Thymus (tissue), 11 donors: Measurements from ENCODE around the gene LAMC2. TPM values are rescaled to one million over a fixed set of nuclear protein-coding genes. Genes with fewer than 3 reads are reported as not detected.

Source experiments
- DNase-seq, 9 donors: peaks; one replicate each; pipeline ENCODE4 v3.0.0-alpha.2; 2013; ENCODE audit warnings: low spot score in 9 of 9, low read depth in 6 of 9, missing footprints in 1 of 9
- H3K27ac ChIP-seq, 2 donors: one replicate each; pipeline ENCODE4 v1.5.1; 2013; ENCODE audit warnings: control low read depth in 1 of 2, low read depth in 1 of 2, low read length in 1 of 2, mild to moderate bottlenecking in 1 of 2, moderate library complexity in 1 of 2
- H3K27me3 ChIP-seq, 2 donors: one replicate each; pipeline ENCODE4 v1.5.1; 2013; ENCODE audit warnings: low read length in 1 of 2; ENCODE audit not compliant: control insufficient read depth in 2 of 2, insufficient read depth in 1 of 2
- H3K36me3 ChIP-seq, 2 donors: one replicate each; pipeline ENCODE4 v1.5.1; 2013; ENCODE audit warnings: low read length in 1 of 2, mild to moderate bottlenecking in 1 of 2, moderate library complexity in 1 of 2; ENCODE audit not compliant: control insufficient read depth in 2 of 2, insufficient read depth in 2 of 2
- H3K4me1 ChIP-seq, 2 donors: one replicate each; pipeline ENCODE4 v1.5.1; 2013; ENCODE audit warnings: low read length in 2 of 2; ENCODE audit not compliant: control insufficient read depth in 2 of 2, insufficient read depth in 2 of 2
- H3K4me3 ChIP-seq, 2 donors: one replicate each; pipeline ENCODE4 v1.5.1; 2013; ENCODE audit warnings: low read length in 2 of 2, control low read depth in 1 of 2, mild to moderate bottlenecking in 1 of 2
- H3K9me3 ChIP-seq, 2 donors: one replicate each; pipeline ENCODE4 v1.5.1; 2013; ENCODE audit warnings: low read length in 1 of 2, mild to moderate bottlenecking in 1 of 2; ENCODE audit not compliant: control insufficient read depth in 2 of 2, insufficient read depth in 1 of 2
- WGBS: extraction: QIAGEN DNeasy Blood & Tissue Kit; methylation state at CpG from one replicate; pipeline ENCODE4 v1.1.7; 2013; 5-methylcytosine and 5-hydroxymethylcytosine counted together
- polyA plus RNA-seq: library from polyadenylated mRNA; stranded (reverse); fragments of 200-250 nt; gene quantifications from one replicate; pipeline ENCODE4 v1.2.3, GENCODE V29; 2013
- total RNA-seq: library from RNA; stranded (reverse); fragments of 120-200 nt; gene quantifications from one replicate; pipeline ENCODE4 v1.2.4, GENCODE V29; 2013
- donor health status: healthy.

The LAMC2 gene
- total and polyA plus RNA-seq, 2 donors, result 8.2 to 10.4 TPM

GRCh38 chr1:183278739-183279591 is 92.9 kb downstream of the LAMC2 start:
- 95% methylated on average over 12 of the region's 12 CpGs for WGBS
- DNase-seq, result no peak
- no peak overlapping the region for H3K27ac ChIP-seq
- H3K36me3 ChIP-seq, result no peaks in the 10 kb centered on the region
- H3K27me3 ChIP-seq, result peaks cover 0 to 2% of the 10 kb centered on the region in 2 donors
- H3K9me3 ChIP-seq, result no peaks in the 10 kb centered on the region
- H3K4me3 ChIP-seq, result no peak overlapping the region
- peaks cover 0 to 11% of the 10 kb centered on the region in 2 donors for H3K4me1 ChIP-seq

- 97% methylated on average over 6 of the region's 6 CpGs for WGBS
- Histone ChIP-seq H3K27me3 (peaks cover 0 to 2% of the 10 kb centered on the region in 2 donors), H3K36me3 (no peaks in the 10 kb centered on the region), H3K4me1 (peaks cover 0 to 15% of the 10 kb centered on the region in 2 donors), H3K27ac (no peak overlapping the region), H3K4me3 (no peak overlapping the region), H3K9me3 (no peaks in the 10 kb centered on the region)
- DNase-seq, result no peak
These were observed 93.8 kb downstream of the LAMC2 start for GRCh38 chr1:183279835-183280234.

- no peak for DNase-seq
These were observed 95.0 kb downstream of the LAMC2 start for GRCh38 chr1:183281039-183281438.

GRCh38 chr1:183281553-183282091 is 95.6 kb downstream of the LAMC2 start:
- no peaks in the 10 kb centered on the region for H3K9me3 ChIP-seq
- WGBS, result 66% methylated on average over 12 of the region's 12 CpGs
- H3K27ac ChIP-seq, result peak overlapping the region in 1 of 2 donors; percentile 48
- peaks cover 0 to 2% of the 10 kb centered on the region in 2 donors for H3K27me3 ChIP-seq
- H3K4me1 ChIP-seq, result peaks cover 0 to 15% of the 10 kb centered on the region in 2 donors
- no peaks in the 10 kb centered on the region for H3K36me3 ChIP-seq
- DNase-seq, result peak; percentile 35 to 79 (median 54)
- H3K4me3 ChIP-seq, result no peak overlapping the region

More at GRCh38 chr1:183281039-183281438, 95.0 kb downstream of the LAMC2 start:
- H3K27me3 ChIP-seq, result peaks cover 0 to 2% of the 10 kb centered on the region in 2 donors
- peaks cover 0 to 15% of the 10 kb centered on the region in 2 donors for H3K4me1 ChIP-seq
- H3K4me3 ChIP-seq, result no peak overlapping the region
- WGBS, result 98% methylated on average over 2 of the region's 2 CpGs
- no peaks in the 10 kb centered on the region for H3K36me3 ChIP-seq
- H3K27ac ChIP-seq, result no peak overlapping the region
- H3K9me3 ChIP-seq, result no peaks in the 10 kb centered on the region

- H3K4me1 ChIP-seq, result peaks cover 0 to 15% of the 10 kb centered on the region in 2 donors
- H3K9me3 ChIP-seq, result no peaks in the 10 kb centered on the region
- H3K27ac ChIP-seq, result peak overlapping the region in 1 of 2 donors; percentile 25
- no peaks in the 10 kb centered on the region for H3K36me3 ChIP-seq
- 94% methylated on average over 9 of the region's 9 CpGs for WGBS
- DNase-seq, result no peak
- H3K27me3 ChIP-seq, result peaks cover 0 to 2% of the 10 kb centered on the region in 2 donors
- H3K4me3 ChIP-seq, result no peak overlapping the region
These were observed 96.2 kb downstream of the LAMC2 start for GRCh38 chr1:183282101-183282855.

GRCh38 chr1:183283286-183283685 is 97.2 kb downstream of the LAMC2 start:
- no peaks in the 10 kb centered on the region for H3K36me3 ChIP-seq
- no peak overlapping the region for H3K4me3 ChIP-seq
- no peak for DNase-seq
- H3K27me3 ChIP-seq, result peaks cover 0 to 2% of the 10 kb centered on the region in 2 donors
- 90% methylated on average over 5 of the region's 5 CpGs for WGBS
- peaks cover 0 to 15% of the 10 kb centered on the region in 2 donors for H3K4me1 ChIP-seq
- no peaks in the 10 kb centered on the region for H3K9me3 ChIP-seq
- peak overlapping the region; percentile 8 to 17 for H3K27ac ChIP-seq

GRCh38 chr1:183284086-183284485 is 98.0 kb downstream of the LAMC2 start:
- H3K36me3 ChIP-seq, result no peaks in the 10 kb centered on the region
- peaks cover 0 to 15% of the 10 kb centered on the region in 2 donors for H3K4me1 ChIP-seq
- DNase-seq, result no peak
- H3K27ac ChIP-seq, result peak overlapping the region in 1 of 2 donors; percentile 12
- H3K27me3 ChIP-seq, result peaks cover 0 to 2% of the 10 kb centered on the region in 2 donors
- no peaks in the 10 kb centered on the region for H3K9me3 ChIP-seq
- 95% methylated on average over 5 of the region's 5 CpGs for WGBS
- H3K4me3 ChIP-seq, result no peak overlapping the region

GRCh38 chr1:183285256-183285655 is 99.2 kb downstream of the LAMC2 start:
- 93% methylated on average over 1 of the region's 1 CpG for WGBS
- DNase-seq, result no peak
- no peaks in the 10 kb centered on the region for H3K9me3 ChIP-seq
- no peak overlapping the region for H3K27ac ChIP-seq
- peaks cover 0 to 15% of the 10 kb centered on the region in 2 donors for H3K4me1 ChIP-seq
- no peaks in the 10 kb centered on the region for H3K36me3 ChIP-seq
- no peak overlapping the region for H3K4me3 ChIP-seq
- H3K27me3 ChIP-seq, result peaks cover 0 to 2% of the 10 kb centered on the region in 2 donors
